Measurements from ENCODE around the gene ANXA3. TPM values are rescaled to one million over a fixed set of nuclear protein-coding genes. Genes with fewer than 3 reads are reported as not detected.
"Not testable (repeated sequence)": the region's sequence is repeated elsewhere in the genome, so short reads cannot be mapped to it uniquely, and the experiment has no call there.

ANXA3 gene, protein sequence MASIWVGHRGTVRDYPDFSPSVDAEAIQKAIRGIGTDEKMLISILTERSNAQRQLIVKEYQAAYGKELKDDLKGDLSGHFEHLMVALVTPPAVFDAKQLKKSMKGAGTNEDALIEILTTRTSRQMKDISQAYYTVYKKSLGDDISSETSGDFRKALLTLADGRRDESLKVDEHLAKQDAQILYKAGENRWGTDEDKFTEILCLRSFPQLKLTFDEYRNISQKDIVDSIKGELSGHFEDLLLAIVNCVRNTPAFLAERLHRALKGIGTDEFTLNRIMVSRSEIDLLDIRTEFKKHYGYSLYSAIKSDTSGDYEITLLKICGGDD
- total RNA-seq, result 100 to 1,000 TPM in 1 of 3 donors, 10 to 100 TPM in 2; 37.6 to 170 (median 95.7) TPM

GRCh38 chr4:78551420-78552351 is at the start of gene ANXA3:
Gene ANXA3 (plus strand): TSS chr4:78551770. CDS start chr4:78554474, 2,704 bp downstream.
- peak in 2 of 3 donors; percentile 14 to 64 for TF ChIP-seq POLR2AphosphoS5 (IDR thresholded peaks at IDR 0.05)
- TF ChIP-seq POLR2A (IDR thresholded peaks at IDR 0.05), result peak; percentile 13
- TF ChIP-seq, protein P1, sequence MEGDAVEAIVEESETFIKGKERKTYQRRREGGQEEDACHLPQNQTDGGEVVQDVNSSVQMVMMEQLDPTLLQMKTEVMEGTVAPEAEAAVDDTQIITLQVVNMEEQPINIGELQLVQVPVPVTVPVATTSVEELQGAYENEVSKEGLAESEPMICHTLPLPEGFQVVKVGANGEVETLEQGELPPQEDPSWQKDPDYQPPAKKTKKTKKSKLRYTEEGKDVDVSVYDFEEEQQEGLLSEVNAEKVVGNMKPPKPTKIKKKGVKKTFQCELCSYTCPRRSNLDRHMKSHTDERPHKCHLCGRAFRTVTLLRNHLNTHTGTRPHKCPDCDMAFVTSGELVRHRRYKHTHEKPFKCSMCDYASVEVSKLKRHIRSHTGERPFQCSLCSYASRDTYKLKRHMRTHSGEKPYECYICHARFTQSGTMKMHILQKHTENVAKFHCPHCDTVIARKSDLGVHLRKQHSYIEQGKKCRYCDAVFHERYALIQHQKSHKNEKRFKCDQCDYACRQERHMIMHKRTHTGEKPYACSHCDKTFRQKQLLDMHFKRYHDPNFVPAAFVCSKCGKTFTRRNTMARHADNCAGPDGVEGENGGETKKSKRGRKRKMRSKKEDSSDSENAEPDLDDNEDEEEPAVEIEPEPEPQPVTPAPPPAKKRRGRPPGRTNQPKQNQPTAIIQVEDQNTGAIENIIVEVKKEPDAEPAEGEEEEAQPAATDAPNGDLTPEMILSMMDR (IDR thresholded peaks at IDR 0.05), result no peak
- H3K27ac ChIP-seq, result peak within 1 kb of the TSS; percentile 96
- peak; percentile 62 to 68 for DNase-seq (ENCODE audit: low spot score in 2 of 2)
- no peaks in the 10 kb centered on the region for H3K36me3 ChIP-seq
- H3K9me3 ChIP-seq, result no peaks in the 10 kb centered on the region
- intact Hi-C loops (cut with DNase I; ENCODE audit: low total_unique reads), result no loop called here
- no peaks in the 10 kb centered on the region for H3K27me3 ChIP-seq
- H3K4me3 ChIP-seq, result peak within 1 kb of the TSS; percentile 48 to 90 (median 68)
- no peaks in the 10 kb centered on the region for H3K4me1 ChIP-seq

DNA sequence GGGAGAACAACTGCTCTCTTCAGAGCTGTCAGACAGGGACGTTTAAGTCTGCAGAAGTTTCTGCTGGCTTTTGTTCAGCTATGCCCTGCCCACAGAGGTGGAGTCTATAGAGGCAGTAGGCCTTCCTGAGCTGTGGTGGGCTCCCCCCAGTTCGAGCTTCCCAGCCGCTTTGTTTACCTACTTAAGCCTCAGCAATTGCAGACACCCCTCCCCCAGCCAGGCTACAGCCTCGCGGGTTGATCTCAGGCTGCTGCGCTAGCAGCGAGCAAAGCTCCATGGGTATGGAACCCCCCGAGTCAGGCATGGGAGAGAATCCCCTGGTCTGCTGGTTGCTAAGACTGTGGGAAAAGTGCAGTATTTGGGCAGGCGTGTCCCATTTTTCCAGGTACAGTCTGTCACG is 45.3 kb upstream of the ANXA3 start:
- H3K27ac ChIP-seq; H3K27me3 ChIP-seq; DNase-seq (ENCODE audit: low spot score in 2 of 2); H3K4me3 ChIP-seq; H3K4me1 ChIP-seq; intact Hi-C loops (cut with DNase I; ENCODE audit: low total_unique reads); H3K9me3 ChIP-seq; H3K36me3 ChIP-seq: not testable (repeated sequence)

- Histone ChIP-seq H3K4me3 (no peak overlapping the region), H3K36me3 (no peaks in the 10 kb centered on the region), H3K4me1 (no peaks in the 10 kb centered on the region), H3K9me3 (no peaks in the 10 kb centered on the region), H3K27ac (no peak overlapping the region), H3K27me3 (no peaks in the 10 kb centered on the region)
- TF ChIP-seq, protein P1 (IDR thresholded peaks at IDR 0.05), result no peak
- TF ChIP-seq POLR2AphosphoS5 (IDR thresholded peaks at IDR 0.05), result no peak
- no peak for TF ChIP-seq POLR2A (IDR thresholded peaks at IDR 0.05)
- intact Hi-C loops (cut with DNase I; ENCODE audit: low total_unique reads), result no loop called here
- DNase-seq (ENCODE audit: low spot score in 2 of 2), result no peak
These were observed 42.5 kb upstream of the ANXA3 start for GRCh38 chr4:78509043-78509442.

GRCh38 chr4:78510108-78510507 is 41.5 kb upstream of the ANXA3 start:
- TF ChIP-seq, protein P1 (IDR thresholded peaks at IDR 0.05), result no peak
- TF ChIP-seq POLR2A (IDR thresholded peaks at IDR 0.05) (no peak), POLR2AphosphoS5 (IDR thresholded peaks at IDR 0.05) (no peak)
- no peaks in the 10 kb centered on the region for H3K36me3 ChIP-seq
- no peaks in the 10 kb centered on the region for H3K27me3 ChIP-seq
- no peaks in the 10 kb centered on the region for H3K4me1 ChIP-seq
- no peak overlapping the region for H3K27ac ChIP-seq
- intact Hi-C loops (cut with DNase I; ENCODE audit: low total_unique reads), result no loop called here
- DNase-seq (ENCODE audit: low spot score in 2 of 2), result no peak
- H3K4me3 ChIP-seq, result no peak overlapping the region
- H3K9me3 ChIP-seq, result no peaks in the 10 kb centered on the region

GRCh38 chr4:78510681-78511080 is 40.9 kb upstream of the ANXA3 start:
- H3K9me3 ChIP-seq, result no peaks in the 10 kb centered on the region
- H3K4me3 ChIP-seq, result no peak overlapping the region
- no peak overlapping the region for H3K27ac ChIP-seq
- TF ChIP-seq POLR2A (IDR thresholded peaks at IDR 0.05) (no peak), POLR2AphosphoS5 (IDR thresholded peaks at IDR 0.05) (no peak)
- TF ChIP-seq, protein P1 (IDR thresholded peaks at IDR 0.05), result no peak
- no peaks in the 10 kb centered on the region for H3K36me3 ChIP-seq
- H3K4me1 ChIP-seq, result no peaks in the 10 kb centered on the region
- intact Hi-C loops (cut with DNase I; ENCODE audit: low total_unique reads), result no loop called here
- no peaks in the 10 kb centered on the region for H3K27me3 ChIP-seq
- DNase-seq (ENCODE audit: low spot score in 2 of 2), result no peak

All from breast epithelium (tissue), 4 donors.